OCI-LY1 (cell line): ENCODE data around the gene DMRTB1.

ENCODE experiments used
- EZH2 ChIP-seq: fragments of 200-600 bp; sonication (generic), shearing (Covaris generic); IDR thresholded peaks from 2 replicates; pipeline ENCODE4 v1.8.0; 2017; ENCODE audit warnings: borderline replicate concordance, mixed run types, mild to moderate bottlenecking, antibody characterized with exemption, low read length, moderate library complexity, mixed read lengths
- TF ChIP-seq, protein P1 (sequence below): fragments of 200-600 bp; sonication (generic), shearing (Covaris generic); IDR thresholded peaks from 2 replicates; pipeline ENCODE4 v1.5.1; 2017; ENCODE audit warnings: mild to moderate bottlenecking, antibody characterized with exemption, low read length, moderate library complexity, mixed read lengths

DNA sequence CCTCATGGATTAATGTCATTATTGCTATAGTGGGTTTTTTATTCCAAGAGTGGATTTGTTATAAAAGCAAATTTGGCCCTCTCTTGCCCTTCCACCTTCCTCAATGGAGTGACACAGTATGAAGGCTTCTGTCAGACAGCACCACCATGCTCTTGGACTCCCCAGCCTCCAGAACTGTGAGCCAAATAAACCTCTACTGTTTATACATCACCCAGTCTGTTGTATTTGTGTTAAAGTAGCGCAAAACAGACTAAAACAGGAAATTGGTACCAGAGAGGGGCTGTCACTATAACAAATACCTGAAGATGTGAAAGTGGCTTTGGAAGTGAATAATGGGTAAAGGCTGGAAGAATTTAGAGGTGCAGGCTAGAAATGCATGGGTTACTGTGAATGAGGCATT is 38.0 kb upstream of the DMRTB1 start:
- TF ChIP-seq, protein P1, sequence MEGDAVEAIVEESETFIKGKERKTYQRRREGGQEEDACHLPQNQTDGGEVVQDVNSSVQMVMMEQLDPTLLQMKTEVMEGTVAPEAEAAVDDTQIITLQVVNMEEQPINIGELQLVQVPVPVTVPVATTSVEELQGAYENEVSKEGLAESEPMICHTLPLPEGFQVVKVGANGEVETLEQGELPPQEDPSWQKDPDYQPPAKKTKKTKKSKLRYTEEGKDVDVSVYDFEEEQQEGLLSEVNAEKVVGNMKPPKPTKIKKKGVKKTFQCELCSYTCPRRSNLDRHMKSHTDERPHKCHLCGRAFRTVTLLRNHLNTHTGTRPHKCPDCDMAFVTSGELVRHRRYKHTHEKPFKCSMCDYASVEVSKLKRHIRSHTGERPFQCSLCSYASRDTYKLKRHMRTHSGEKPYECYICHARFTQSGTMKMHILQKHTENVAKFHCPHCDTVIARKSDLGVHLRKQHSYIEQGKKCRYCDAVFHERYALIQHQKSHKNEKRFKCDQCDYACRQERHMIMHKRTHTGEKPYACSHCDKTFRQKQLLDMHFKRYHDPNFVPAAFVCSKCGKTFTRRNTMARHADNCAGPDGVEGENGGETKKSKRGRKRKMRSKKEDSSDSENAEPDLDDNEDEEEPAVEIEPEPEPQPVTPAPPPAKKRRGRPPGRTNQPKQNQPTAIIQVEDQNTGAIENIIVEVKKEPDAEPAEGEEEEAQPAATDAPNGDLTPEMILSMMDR, result no peak
- TF ChIP-seq EZH2, result no peak
